Astrocyte (in vitro differentiated cells and primary cell): ENCODE results near the gene SNUPN.

Source experiments
- EZH2 ChIP-seq: IDR thresholded peaks from 2 replicates; pipeline ENCODE4 v1.6.1; 2012; ENCODE audit warnings: mild to moderate bottlenecking, low read length, inconsistent platforms; ENCODE audit not compliant: insufficient read depth
- TF ChIP-seq, protein P1 (sequence below): IDR thresholded peaks from 2 replicates; pipeline ENCODE4 v1.5.1; 2011; ENCODE audit warnings: low read depth, mild to moderate bottlenecking, inconsistent platforms, low read length, moderate library complexity; ENCODE audit not compliant: insufficient read depth

DNA sequence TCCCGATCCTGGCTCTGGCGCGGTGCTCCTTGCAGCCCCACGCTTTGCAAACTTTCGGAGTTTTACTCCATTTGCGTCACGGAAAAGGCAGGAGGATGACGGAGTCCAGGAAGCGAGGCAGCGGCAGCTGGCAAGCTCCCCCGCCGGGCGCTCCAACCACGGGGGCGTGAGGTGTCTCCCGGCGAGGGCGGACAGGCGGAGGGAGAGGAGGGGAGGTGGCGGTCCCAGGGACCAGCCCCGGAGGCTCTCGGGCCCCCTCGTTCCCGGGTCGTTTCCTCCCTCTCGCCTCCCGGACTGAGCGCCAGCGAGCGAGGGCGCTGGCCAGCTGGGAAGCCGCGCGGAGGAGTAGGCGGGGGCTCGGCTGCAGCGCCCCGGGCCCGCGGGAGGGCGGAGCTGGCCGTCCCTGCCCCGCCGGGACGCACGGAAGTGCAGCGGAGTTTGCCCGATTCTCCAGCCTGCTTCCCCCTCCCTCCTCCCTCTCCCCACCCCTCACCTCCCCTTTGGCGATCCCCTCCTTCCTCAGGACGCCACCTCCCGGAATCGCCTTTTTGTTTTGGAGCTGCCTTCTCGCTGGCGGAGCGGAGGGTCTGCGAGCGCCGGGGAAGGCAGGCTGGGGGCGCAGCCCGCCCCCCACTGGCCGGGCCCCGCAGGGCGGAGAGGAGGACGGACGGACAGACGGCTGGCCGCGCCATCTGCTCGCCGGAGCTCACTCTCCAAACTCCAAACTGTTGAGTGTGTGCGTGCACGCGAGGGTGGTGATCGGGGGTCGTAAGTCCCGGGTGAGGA is 22.0 kb upstream of the SNUPN start, which contains the start of gene SNX33:
- TF ChIP-seq, protein P1, sequence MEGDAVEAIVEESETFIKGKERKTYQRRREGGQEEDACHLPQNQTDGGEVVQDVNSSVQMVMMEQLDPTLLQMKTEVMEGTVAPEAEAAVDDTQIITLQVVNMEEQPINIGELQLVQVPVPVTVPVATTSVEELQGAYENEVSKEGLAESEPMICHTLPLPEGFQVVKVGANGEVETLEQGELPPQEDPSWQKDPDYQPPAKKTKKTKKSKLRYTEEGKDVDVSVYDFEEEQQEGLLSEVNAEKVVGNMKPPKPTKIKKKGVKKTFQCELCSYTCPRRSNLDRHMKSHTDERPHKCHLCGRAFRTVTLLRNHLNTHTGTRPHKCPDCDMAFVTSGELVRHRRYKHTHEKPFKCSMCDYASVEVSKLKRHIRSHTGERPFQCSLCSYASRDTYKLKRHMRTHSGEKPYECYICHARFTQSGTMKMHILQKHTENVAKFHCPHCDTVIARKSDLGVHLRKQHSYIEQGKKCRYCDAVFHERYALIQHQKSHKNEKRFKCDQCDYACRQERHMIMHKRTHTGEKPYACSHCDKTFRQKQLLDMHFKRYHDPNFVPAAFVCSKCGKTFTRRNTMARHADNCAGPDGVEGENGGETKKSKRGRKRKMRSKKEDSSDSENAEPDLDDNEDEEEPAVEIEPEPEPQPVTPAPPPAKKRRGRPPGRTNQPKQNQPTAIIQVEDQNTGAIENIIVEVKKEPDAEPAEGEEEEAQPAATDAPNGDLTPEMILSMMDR: peak; percentile 17
- no peak for TF ChIP-seq EZH2
